BE2C (cell line): ENCODE data around the gene VRK2. TPM values are rescaled to one million over a fixed set of nuclear protein-coding genes. Genes with fewer than 3 reads are reported as not detected.

Experiments
- DNase-seq: peaks from one replicate; pipeline ENCODE4 v3.0.0-alpha.2; 2020
- H3K27me3 ChIP-seq: fragments of 250-450 bp; sonication (Bioruptor Pico); 2 replicates; pipeline ENCODE4 v1.5.1; 2020; ENCODE audit warnings: mild to moderate bottlenecking
- H3K36me3 ChIP-seq: fragments of 250-450 bp; sonication (Bioruptor Pico); 2 replicates; pipeline ENCODE4 v1.5.1; 2020; ENCODE audit warnings: mild to moderate bottlenecking
- H3K4me1 ChIP-seq: fragments of 250-450 bp; sonication (Bioruptor Pico); 2 replicates; pipeline ENCODE4 v1.5.1; 2020
- H3K4me3 ChIP-seq: 2 replicates; pipeline ENCODE4 v1.5.1; 2011; ENCODE audit warnings: low read depth, low read length
- H3K9me3 ChIP-seq: fragments of 250-450 bp; sonication (Bioruptor Pico); 2 replicates; pipeline ENCODE4 v1.5.1; 2020
- CTCF ChIP-seq: IDR thresholded peaks from 2 replicates; pipeline ENCODE4 v1.5.1; 2012; ENCODE audit warnings: mild to moderate bottlenecking, low read depth, low read length
- polyA plus RNA-seq: library from polyadenylated mRNA; unstranded; fragments of >200 nt; gene quantifications from one replicate; pipeline ENCODE4 v1.2.1, GENCODE V29; 2012; ENCODE audit warnings: low read depth, missing spikeins; ENCODE audit not compliant: insufficient read length, insufficient read depth

VRK2 gene
- not detected for polyA plus RNA-seq

GRCh38 chr2:58046585-58047372, at the start of gene VRK2:
Gene VRK2, plus strand, starts transcription at chr2:58046806. Its CDS starts 2,026 bp downstream, at chr2:58048832.
- H3K4me3 ChIP-seq = peak within 1 kb of the TSS; percentile 35
- no peaks in the 10 kb centered on the region for H3K4me1 ChIP-seq
- peaks cover 11% of the 10 kb centered on the region for H3K27me3 ChIP-seq
- TF ChIP-seq CTCF = no peak
- no peaks in the 10 kb centered on the region for H3K36me3 ChIP-seq
- H3K9me3 ChIP-seq = no peaks in the 10 kb centered on the region
- peak; percentile 27 for DNase-seq

- H3K36me3 ChIP-seq = no peaks in the 10 kb centered on the region
- no peak for TF ChIP-seq CTCF
- DNase-seq = no peak
- no peaks in the 10 kb centered on the region for H3K27me3 ChIP-seq
- H3K4me1 ChIP-seq = no peaks in the 10 kb centered on the region
- H3K9me3 ChIP-seq = no peaks in the 10 kb centered on the region
- no peak overlapping the region for H3K4me3 ChIP-seq
Observed at GRCh38 chr2:58006256-58006951, 40.2 kb upstream of the VRK2 start.

- Histone ChIP-seq H3K9me3 (no peaks in the 10 kb centered on the region), H3K4me1 (no peaks in the 10 kb centered on the region), H3K4me3 (no peak overlapping the region), H3K27me3 (no peaks in the 10 kb centered on the region), H3K36me3 (no peaks in the 10 kb centered on the region)
- TF ChIP-seq CTCF = no peak
- no peak for DNase-seq
Observed at GRCh38 chr2:58006952-58007284, 39.7 kb upstream of the VRK2 start.

GRCh38 chr2:58010599-58010998, 36.0 kb upstream of the VRK2 start:
- no peak for DNase-seq
- TF ChIP-seq CTCF = no peak
- Histone ChIP-seq H3K4me3 (no peak overlapping the region), H3K27me3 (no peaks in the 10 kb centered on the region), H3K36me3 (no peaks in the 10 kb centered on the region), H3K4me1 (no peaks in the 10 kb centered on the region), H3K9me3 (no peaks in the 10 kb centered on the region)

GRCh38 chr2:58019229-58019628, 27.4 kb upstream of the VRK2 start:
- Histone ChIP-seq H3K27me3 (no peaks in the 10 kb centered on the region), H3K4me1 (no peaks in the 10 kb centered on the region), H3K36me3 (no peaks in the 10 kb centered on the region), H3K4me3 (no peak overlapping the region), H3K9me3 (no peaks in the 10 kb centered on the region)
- no peak for DNase-seq
- no peak for TF ChIP-seq CTCF
